ENCODE results near the gene ARL6IP4. TPM values are rescaled to one million over a fixed set of nuclear protein-coding genes. Genes with fewer than 3 reads are reported as not detected.

Gene ARL6IP4
- total and polyA plus RNA-seq, 10 of the 15 experiments (the other 5 are each of a cell fraction or from before 2014, with no cell fraction given): 2.5 to 320 (median 188) TPM

GRCh38 chr12:123031171-123031845 is 50.8 kb downstream of the ARL6IP4 start:
- no peak for ATAC-seq
- TF ChIP-seq RELA (IDR thresholded peaks at IDR 0.05; ENCODE audit: borderline replicate concordance, partially characterized antibody) (no peak), ZNF274 (IDR thresholded peaks at IDR 0.05; ENCODE audit: insufficient read depth, insufficient read length) (no peak), CEBPZ (IDR thresholded peaks at IDR 0.05; ENCODE audit: low read depth, low read length) (no peak), ZNF217 (IDR thresholded peaks at IDR 0.05) (no peak), ZBTB40 (IDR thresholded peaks at IDR 0.05; ENCODE audit: borderline replicate concordance) (no peak), SMAD1 (IDR thresholded peaks at IDR 0.05; ENCODE audit: low read depth, partially characterized antibody) (no peak), ZNF24 (IDR thresholded peaks at IDR 0.05) (no peak), TARDBP (IDR thresholded peaks at IDR 0.05; ENCODE audit: borderline replicate concordance) (no peak), MTA3 (IDR thresholded peaks at IDR 0.05; ENCODE audit: borderline replicate concordance, low read length) (no peak), PAX5 (IDR thresholded peaks at IDR 0.05; ENCODE audit: borderline replicate concordance, low read depth, low read length) (no peak), PBX3 (IDR thresholded peaks at IDR 0.05; ENCODE audit: insufficient replicate concordance, low read depth, low read length) (no peak), BRCA1 (IDR thresholded peaks at IDR 0.05; ENCODE audit: low read depth, low read length) (no peak), BMI1 (IDR thresholded peaks at IDR 0.05; ENCODE audit: borderline replicate concordance) (no peak), MYB (IDR thresholded peaks at IDR 0.05; ENCODE audit: borderline replicate concordance, low read depth, low read length) (no peak), EP300 (IDR thresholded peaks at IDR 0.05; ENCODE audit: borderline replicate concordance in 1 of 2, control insufficient read depth in 1 of 2, low read depth in 2 of 2, low read length in 2 of 2) (no peak), SRF (IDR thresholded peaks at IDR 0.05; ENCODE audit: low read depth in 2 of 2, low read length in 2 of 2) (no peak)
- no peak for DNase-seq (ENCODE audit: low read depth, low spot score)
- no peaks in the 10 kb centered on the region for H3K36me3 ChIP-seq (ENCODE audit: control insufficient read depth in 2 of 2, insufficient read depth in 2 of 2, low read length in 1 of 2)
- H3K79me2 ChIP-seq (ENCODE audit: control insufficient read depth, insufficient read depth, low read length): no peaks in the 10 kb centered on the region
- BruUV-seq (replicated peaks): no TSS peak
- 22% methylated on average over 10 of the region's 10 CpGs for WGBS (ENCODE audit: insufficient coverage, insufficient replicate concordance, low lambda C conversion rate, missing lambda C conversion rate)
- no peak overlapping the region for H3K9ac ChIP-seq (ENCODE audit: control insufficient read depth, insufficient read depth, low read length)
- no peaks in the 10 kb centered on the region for H3K4me1 ChIP-seq (ENCODE audit: control insufficient read depth, insufficient read depth, low read length)
- no peaks in the 10 kb centered on the region for H3K9me3 ChIP-seq (replicated peaks; ENCODE audit: control insufficient read depth, insufficient read depth, low read length)
- ChIA-PET POLR2A (no interaction called here), CTCF (no interaction called here), RAD21 (ENCODE audit: unreplicated experiment) (no interaction called here), SMC1A (ENCODE audit: uncharacterized antibody, unreplicated experiment) (no interaction called here)
- no peak overlapping the region for H3K4me3 ChIP-seq
- FAIRE-seq: no peak
- no peak overlapping the region for H3K27ac ChIP-seq (ENCODE audit: control insufficient read depth, insufficient read depth)
- intact Hi-C loops (cut with micrococcal nuclease; ENCODE audit: unreplicated experiment): no loop called here
- no peak overlapping the region for H3K4me2 ChIP-seq (ENCODE audit: control insufficient read depth, insufficient read depth)
- no peaks in the 10 kb centered on the region for H4K20me1 ChIP-seq (ENCODE audit: control insufficient read depth, insufficient read depth)
- H3K27me3 ChIP-seq (replicated peaks in 1 of 2; ENCODE audit: control insufficient read depth in 2 of 2, insufficient read depth in 2 of 2, low read length in 1 of 2): no peaks in the 10 kb centered on the region; a peak in 1 of 4 replicates
- no peak overlapping the region for H2AFZ ChIP-seq (ENCODE audit: control insufficient read depth, low read depth, low read length)
- in situ Hi-C loops (cut with MboI): no loop called here

Data from GM12878 (cell line).